Measurements from ENCODE around the gene HMCN2.
A peak's percentile ranks its signal among the peaks of the same experiment; 100 is the strongest.

The HMCN2 gene

GRCh38 chr9:130444565-130445221 lies 179.1 kb downstream of the HMCN2 start, which contains the start of gene ASS1:
ASS1 (plus strand) TSS chr9:130444961; CDS start chr9:130452229, 7,268 bp downstream.
- Histone ChIP-seq H3K23ac (ENCODE audit: low read length in 2 of 2) (peak within 1 kb of the TSS in 1 of 2 experiments; percentile 76), H2AFZ (ENCODE audit: low read depth, low read length) (peak within 1 kb of the TSS; percentile 65), H2BK5ac (ENCODE audit: low read depth, low read length, poor library complexity, severe bottlenecking) (no peak within 1 kb of the TSS), H3K36me3 (ENCODE audit: control insufficient read depth in 1 of 2, insufficient read depth in 2 of 2, low read depth in 1 of 2, low read length in 2 of 2) (peaks cover 0 to 13% of the 10 kb centered on the region in 2 experiments), H3K18ac (ENCODE audit: low read depth in 1 of 2, low read length in 2 of 2) (peak within 1 kb of the TSS in 1 of 2 experiments; percentile 42), H2BK12ac (ENCODE audit: low read length in 2 of 2) (peak within 1 kb of the TSS in 1 of 2 experiments; percentile 52), H4K91ac (ENCODE audit: low read length) (no peak within 1 kb of the TSS), H2BK15ac (ENCODE audit: low read depth, poor library complexity, severe bottlenecking) (no peak within 1 kb of the TSS), H3K27me3 (ENCODE audit: control insufficient read depth in 1 of 2, insufficient read depth in 1 of 2, low read length in 2 of 2) (no peaks in the 10 kb centered on the region), H4K8ac (ENCODE audit: low read length) (peak within 1 kb of the TSS; percentile 9), H3K9me3 (ENCODE audit: control insufficient read depth, low read length) (peaks cover 10% of the 10 kb centered on the region), H3K79me1 (replicated peaks; ENCODE audit: low read length, poor library complexity, severe bottlenecking) (peaks cover 12% of the 10 kb centered on the region), H3K9ac (ENCODE audit: low read length) (peak within 1 kb of the TSS; percentile 88), H3K14ac (ENCODE audit: low read length in 2 of 2) (no peak within 1 kb of the TSS), H3K4me2 (ENCODE audit: low read length, poor library complexity, severe bottlenecking) (peak within 1 kb of the TSS; percentile 97), H3K4me1 (ENCODE audit: control insufficient read depth, insufficient read depth, low read depth, low read length) (peaks cover 36% of the 10 kb centered on the region), H2AK5ac (ENCODE audit: low read length, severe bottlenecking) (peak within 1 kb of the TSS; percentile 27), H3K27ac (ENCODE audit: low read length, poor library complexity, severe bottlenecking) (peak within 1 kb of the TSS; percentile 81), H3K4ac (ENCODE audit: low read depth in 1 of 2, low read length in 2 of 2) (peak within 1 kb of the TSS in 1 of 2 experiments; percentile 49), H3K4me3 (ENCODE audit: insufficient read depth in 1 of 2, low read depth in 1 of 2, low read length in 2 of 2) (peak within 1 kb of the TSS; percentile 71 to 87), H2BK120ac (ENCODE audit: low read depth, low read length) (no peak within 1 kb of the TSS)
- WGBS = 2% methylated on average over 34 of the region's 66 CpGs
- DNase-seq = no peak

- Histone ChIP-seq H4K91ac (ENCODE audit: low read length) (no peak overlapping the region), H3K23ac (ENCODE audit: low read length in 2 of 2) (peak overlapping the region in 1 of 2 experiments; percentile 76), H2BK120ac (ENCODE audit: low read depth, low read length) (no peak overlapping the region), H3K4me1 (ENCODE audit: control insufficient read depth, insufficient read depth, low read depth, low read length) (peaks cover 42% of the 10 kb centered on the region), H3K14ac (ENCODE audit: low read length in 2 of 2) (no peak overlapping the region), H3K4ac (ENCODE audit: low read depth in 1 of 2, low read length in 2 of 2) (peak overlapping the region in 1 of 2 experiments; percentile 49), H3K27me3 (ENCODE audit: control insufficient read depth in 1 of 2, insufficient read depth in 1 of 2, low read length in 2 of 2) (no peaks in the 10 kb centered on the region), H2BK15ac (ENCODE audit: low read depth, poor library complexity, severe bottlenecking) (no peak overlapping the region), H3K27ac (ENCODE audit: low read length, poor library complexity, severe bottlenecking) (peak overlapping the region; percentile 81), H3K9me3 (ENCODE audit: control insufficient read depth, low read length) (peaks cover 10% of the 10 kb centered on the region), H3K4me3 (ENCODE audit: insufficient read depth in 1 of 2, low read depth in 1 of 2, low read length in 2 of 2) (peak overlapping the region; percentile 71 to 87), H4K8ac (ENCODE audit: low read length) (peak overlapping the region; percentile 9), H2AFZ (ENCODE audit: low read depth, low read length) (peak overlapping the region; percentile 65), H3K9ac (ENCODE audit: low read length) (peak overlapping the region; percentile 88), H3K79me1 (replicated peaks; ENCODE audit: low read length, poor library complexity, severe bottlenecking) (peaks cover 16% of the 10 kb centered on the region), H3K36me3 (ENCODE audit: control insufficient read depth in 1 of 2, insufficient read depth in 2 of 2, low read depth in 1 of 2, low read length in 2 of 2) (peaks cover 0 to 16% of the 10 kb centered on the region in 2 experiments), H3K4me2 (ENCODE audit: low read length, poor library complexity, severe bottlenecking) (peak overlapping the region; percentile 97), H2BK5ac (ENCODE audit: low read depth, low read length, poor library complexity, severe bottlenecking) (no peak overlapping the region), H3K18ac (ENCODE audit: low read depth in 1 of 2, low read length in 2 of 2) (peak overlapping the region in 1 of 2 experiments; percentile 42), H2BK12ac (ENCODE audit: low read length in 2 of 2) (peak overlapping the region in 1 of 2 experiments; percentile 52), H2AK5ac (ENCODE audit: low read length, severe bottlenecking) (no peak overlapping the region)
- 8% methylated on average over 30 of the region's 30 CpGs for WGBS
- peak; percentile 81 for DNase-seq
Observed at GRCh38 chr9:130445268-130445983, 179.9 kb downstream of the HMCN2 start.

DNA sequence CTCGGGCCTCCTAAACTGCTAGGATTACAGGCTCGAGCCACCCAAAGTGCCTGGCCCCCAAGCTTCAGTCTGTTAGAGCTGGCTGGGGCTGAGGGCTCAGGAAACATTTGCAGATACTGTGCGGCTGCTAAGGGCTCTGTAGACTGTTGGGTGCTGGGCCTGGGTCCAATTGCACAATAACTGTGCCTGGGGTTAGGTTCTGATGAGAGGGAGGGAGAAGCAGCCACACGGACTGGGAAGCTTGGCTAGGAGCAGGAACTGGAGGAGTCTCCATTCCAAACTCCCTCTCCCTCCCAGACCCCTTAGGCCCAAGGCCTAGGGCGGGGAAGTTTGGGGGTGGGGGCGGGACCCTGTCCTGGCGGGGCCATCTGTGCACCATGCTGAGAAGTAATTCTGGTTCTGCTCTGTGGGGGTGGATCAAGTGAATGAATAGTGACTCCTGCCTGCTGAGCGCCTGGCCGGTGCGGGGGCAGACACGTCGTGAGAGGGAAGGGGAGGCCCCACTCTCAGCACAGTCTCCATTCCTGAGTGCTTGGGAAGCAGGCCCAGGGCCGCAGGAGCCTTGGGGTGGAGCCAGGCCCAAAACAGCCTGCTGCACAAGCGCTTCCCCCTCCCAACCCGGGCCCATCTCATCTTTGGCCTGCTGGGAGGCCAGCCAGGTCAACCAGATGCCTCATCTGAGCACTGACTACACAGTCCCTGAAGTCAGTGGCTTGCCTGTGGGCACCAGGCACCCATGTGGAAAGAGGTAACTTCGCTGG lies 180.7 kb downstream of the HMCN2 start:
- Histone ChIP-seq H3K14ac (ENCODE audit: low read length in 2 of 2) (peak overlapping the region in 1 of 2 experiments; percentile 39), H3K4ac (ENCODE audit: low read depth in 1 of 2, low read length in 2 of 2) (peak overlapping the region in 1 of 2 experiments; percentile 71), H3K27ac (ENCODE audit: low read length, poor library complexity, severe bottlenecking) (peak overlapping the region; percentile 81), H3K4me2 (ENCODE audit: low read length, poor library complexity, severe bottlenecking) (peak overlapping the region; percentile 97), H3K4me1 (ENCODE audit: control insufficient read depth, insufficient read depth, low read depth, low read length) (peaks cover 50% of the 10 kb centered on the region), H3K27me3 (ENCODE audit: control insufficient read depth in 1 of 2, insufficient read depth in 1 of 2, low read length in 2 of 2) (no peaks in the 10 kb centered on the region), H3K23ac (ENCODE audit: low read length in 2 of 2) (no peak overlapping the region), H2BK120ac (ENCODE audit: low read depth, low read length) (peak overlapping the region; percentile 24), H4K8ac (ENCODE audit: low read length) (peak overlapping the region; percentile 71), H3K79me1 (replicated peaks; ENCODE audit: low read length, poor library complexity, severe bottlenecking) (peaks cover 21% of the 10 kb centered on the region), H2BK12ac (ENCODE audit: low read length in 2 of 2) (peak overlapping the region in 1 of 2 experiments; percentile 70), H2AFZ (ENCODE audit: low read depth, low read length) (no peak overlapping the region), H3K4me3 (ENCODE audit: insufficient read depth in 1 of 2, low read depth in 1 of 2, low read length in 2 of 2) (peak overlapping the region; percentile 31 to 87), H2BK15ac (ENCODE audit: low read depth, poor library complexity, severe bottlenecking) (peak overlapping the region; percentile 73), H3K9ac (ENCODE audit: low read length) (peak overlapping the region; percentile 88), H3K9me3 (ENCODE audit: control insufficient read depth, low read length) (peaks cover 3% of the 10 kb centered on the region), H3K36me3 (ENCODE audit: control insufficient read depth in 1 of 2, insufficient read depth in 2 of 2, low read depth in 1 of 2, low read length in 2 of 2) (peaks cover 0 to 24% of the 10 kb centered on the region in 2 experiments), H2BK5ac (ENCODE audit: low read depth, low read length, poor library complexity, severe bottlenecking) (no peak overlapping the region), H3K18ac (ENCODE audit: low read depth in 1 of 2, low read length in 2 of 2) (peak overlapping the region; percentile 16 to 56), H2AK5ac (ENCODE audit: low read length, severe bottlenecking) (peak overlapping the region; percentile 70), H4K91ac (ENCODE audit: low read length) (peak overlapping the region; percentile 31)
- WGBS = 47% methylated on average over 13 of the region's 16 CpGs
- DNase-seq = peak; percentile 49

All from mesenchymal stem cell (in vitro differentiated cells and primary cell).